Small intestine (tissue), 7 donors: ENCODE data around the gene ADO. TPM values are rescaled to one million over a fixed set of nuclear protein-coding genes. Genes with fewer than 3 reads are reported as not detected.
"Not testable (repeated sequence)": the region's sequence is repeated elsewhere in the genome, so short reads cannot be mapped to it uniquely, and the experiment has no call there.

Experiments used
- DNase-seq, 2 donors: peaks; one replicate each; pipeline versions ENCODE4 v3.0.0 to v3.0.0-alpha.2; 2013
- FAIRE-seq: peaks from 2 replicates; lab custom pipeline; 2012; peaks lifted over from hg19 to GRCh38; lab: Jason Lieb, UNC
- H3K27ac ChIP-seq, 3 donors: one replicate each; pipeline ENCODE4 v1.5.1; 2013; ENCODE audit warnings: low read length in 2 of 3, mild to moderate bottlenecking in 2 of 3, control low read depth in 1 of 3, inconsistent platforms in 1 of 3, low read depth in 1 of 3, moderate library complexity in 1 of 3
- H3K27me3 ChIP-seq, 3 donors: one replicate each; pipeline ENCODE4 v1.6.1; 2013; ENCODE audit warnings: low read length in 3 of 3, inconsistent platforms in 1 of 3; ENCODE audit not compliant: control insufficient read depth in 3 of 3, insufficient read depth in 3 of 3
- H3K36me3 ChIP-seq, 3 donors: one replicate each; pipeline ENCODE4 v1.6.1; 2013; ENCODE audit warnings: low read length in 3 of 3, inconsistent platforms in 1 of 3, low read depth in 1 of 3, mild to moderate bottlenecking in 1 of 3, moderate library complexity in 1 of 3; ENCODE audit not compliant: control insufficient read depth in 3 of 3, insufficient read depth in 2 of 3
- H3K4me1 ChIP-seq, 3 donors: one replicate each; pipeline ENCODE4 v1.6.1; 2013; ENCODE audit warnings: low read length in 2 of 3, inconsistent platforms in 1 of 3, low read depth in 1 of 3, mild to moderate bottlenecking in 1 of 3, moderate library complexity in 1 of 3; ENCODE audit not compliant: control insufficient read depth in 3 of 3, insufficient read depth in 2 of 3
- H3K4me3 ChIP-seq, 3 donors: one replicate each; pipeline ENCODE4 v1.5.1; 2013; ENCODE audit warnings: low read length in 3 of 3, control low read depth in 1 of 3, inconsistent platforms in 1 of 3, low read depth in 1 of 3, mild to moderate bottlenecking in 1 of 3, moderate library complexity in 1 of 3
- H3K9me3 ChIP-seq, 2 donors: one replicate each; pipeline ENCODE4 v1.6.1; 2013; ENCODE audit warnings: low read depth in 1 of 2, low read length in 1 of 2; ENCODE audit not compliant: control insufficient read depth in 2 of 2, insufficient read depth in 1 of 2
- WGBS, 3 donors: extraction: QIAGEN DNeasy Blood & Tissue Kit; methylation state at CpG; one replicate each; pipeline ENCODE4 v1.1.7; 2013; 5-methylcytosine and 5-hydroxymethylcytosine counted together
- polyA plus RNA-seq, 4 donors: library from polyadenylated mRNA; stranded (reverse) in 3 of 4; unstranded in 1 of 4; fragments of 200-250 nt in 3 of 4; fragments of 120-200 nt in 1 of 4; gene quantifications; one replicate each; pipeline versions ENCODE4 v1.2.1 to v1.2.3, GENCODE V29; 2013
- donor health status: healthy with polysubstance abuse.
- donor health status: control.
- donor health status: control.
- donor health status: Bipolar disorder and iron deficiency.
- donor health status: healthy.

The ADO gene
- polyA plus RNA-seq, 4 donors = 7.4 to 19.8 (median 8.8) TPM

DNA sequence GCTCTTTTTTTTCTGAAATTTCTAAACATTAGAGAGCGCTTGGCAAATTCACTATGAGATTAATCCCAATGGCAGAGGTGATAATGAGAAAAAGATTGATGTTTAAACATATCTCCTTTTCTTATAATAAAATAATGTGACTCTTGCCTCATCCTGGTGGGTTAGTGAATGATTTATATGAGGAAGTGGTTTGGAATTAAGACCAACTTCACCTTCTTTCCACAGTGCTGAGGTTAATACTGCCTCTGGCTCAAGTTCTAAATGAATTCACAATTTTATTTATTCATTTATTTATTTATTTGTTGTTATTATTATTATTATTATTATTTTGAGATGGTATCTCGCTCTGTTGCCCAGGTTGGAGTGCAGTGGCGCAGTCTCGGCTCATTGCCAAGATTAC, 40.5 kb upstream of the ADO start:
- no peaks in the 10 kb centered on the region for H3K36me3 ChIP-seq
- no peak for DNase-seq
- FAIRE-seq = no peak
- H3K4me1 ChIP-seq = peaks cover 0 to 18% (median 0%) of the 10 kb centered on the region in 3 donors
- no peak overlapping the region for H3K27ac ChIP-seq
- no peaks in the 10 kb centered on the region for H3K9me3 ChIP-seq
- H3K4me3 ChIP-seq = no peak overlapping the region
- no peaks in the 10 kb centered on the region for H3K27me3 ChIP-seq
- 97 to 99% (median 98%) methylated on average over 4 of the region's 4 CpGs for WGBS, 3 donors

DNA sequence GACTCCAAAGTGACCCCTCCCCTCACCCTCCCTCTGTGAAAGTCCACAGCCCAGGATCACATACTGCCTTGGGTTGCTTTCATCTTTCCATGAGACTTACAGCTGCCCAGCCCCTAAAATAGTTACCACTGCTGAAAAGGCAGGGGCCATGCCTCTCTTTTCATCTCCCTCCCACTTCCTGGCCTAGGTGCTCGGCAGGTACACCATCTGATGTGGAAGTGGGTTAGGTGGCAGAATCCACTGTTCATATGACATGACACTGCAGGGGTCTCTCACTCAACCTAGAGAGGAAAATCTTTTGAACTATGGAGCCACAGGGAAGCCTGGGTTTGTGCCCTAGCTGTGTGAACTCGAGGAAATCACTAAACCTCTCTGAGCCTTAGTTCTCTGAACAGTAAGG, 38.8 kb upstream of the ADO start:
- FAIRE-seq (no peak), DNase-seq (no peak)
- Histone ChIP-seq H3K27ac (peak overlapping the region in 2 of 3 donors; percentile 34), H3K36me3 (no peaks in the 10 kb centered on the region), H3K4me1 (peaks cover 0 to 16% (median 0%) of the 10 kb centered on the region in 3 donors), H3K9me3 (no peaks in the 10 kb centered on the region), H3K4me3 (no peak overlapping the region), H3K27me3 (no peaks in the 10 kb centered on the region)
- WGBS, 3 donors = 44 to 75% (median 48%) methylated on average over 2 of the region's 2 CpGs

DNA sequence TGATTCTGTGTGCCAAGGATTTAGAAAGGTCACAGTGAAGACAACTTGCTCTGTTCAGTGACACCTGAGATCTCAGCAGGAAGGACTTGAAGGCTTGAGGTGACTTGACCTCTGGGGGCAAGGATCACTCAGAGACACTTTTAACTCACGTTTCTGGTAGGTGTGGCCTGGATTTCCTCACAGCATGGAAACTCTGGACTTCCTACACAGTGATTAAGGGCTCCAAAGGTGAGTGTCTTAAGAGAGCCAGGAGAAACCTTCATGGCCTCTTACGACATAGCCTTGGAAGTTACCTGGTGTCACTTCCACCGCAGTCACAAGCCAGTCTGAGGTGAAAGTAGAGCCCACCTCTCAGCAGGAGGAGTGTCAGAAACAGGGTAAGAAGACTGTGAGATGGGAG, 38.1 kb upstream of the ADO start:
- Histone ChIP-seq H3K36me3 (no peaks in the 10 kb centered on the region), H3K4me1 (peaks cover 0 to 14% (median 0%) of the 10 kb centered on the region in 3 donors), H3K4me3 (no peak overlapping the region), H3K9me3 (no peaks in the 10 kb centered on the region), H3K27ac (peak overlapping the region in 1 of 3 donors; percentile 34), H3K27me3 (no peaks in the 10 kb centered on the region)
- 19 to 49% (median 35%) methylated on average over 3 of the region's 3 CpGs for WGBS, 3 donors
- no peak for FAIRE-seq
- peak; percentile 92 to 95 for DNase-seq

DNA sequence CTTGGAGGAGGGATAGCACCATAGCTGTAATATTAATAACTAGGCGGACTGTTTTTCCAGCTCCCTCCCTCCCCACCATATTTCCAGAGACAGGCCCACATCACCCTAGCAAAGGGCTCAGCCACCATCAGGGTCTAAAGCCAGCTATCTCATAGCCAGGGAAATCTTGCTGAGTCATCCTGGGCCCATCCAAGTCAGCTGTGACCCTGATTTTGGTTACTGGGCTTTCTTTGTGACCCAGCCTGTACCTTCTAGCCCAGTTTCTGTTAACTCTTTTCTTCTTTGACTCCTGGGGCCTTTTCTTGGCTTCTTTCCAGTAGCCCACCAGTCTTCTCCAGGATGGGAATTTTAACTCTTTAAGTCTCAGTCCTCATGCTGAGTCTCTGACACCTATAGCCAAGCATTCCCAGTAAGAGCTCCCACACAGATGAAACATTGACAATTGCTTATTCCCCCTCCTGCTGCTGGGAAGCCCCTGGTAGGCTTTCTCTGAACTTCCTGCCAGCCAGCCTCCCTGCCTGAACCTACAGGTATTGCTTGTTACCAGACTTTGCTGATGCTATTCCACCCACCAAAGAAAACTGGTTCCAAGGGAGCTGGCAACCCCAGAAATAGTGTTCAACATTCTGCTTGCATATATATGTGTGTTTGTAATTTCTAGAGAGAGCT, 34.8 kb upstream of the ADO start:
- Histone ChIP-seq H3K27ac (no peak overlapping the region), H3K4me1 (peaks cover 0 to 10% (median 0%) of the 10 kb centered on the region in 3 donors), H3K9me3 (no peaks in the 10 kb centered on the region), H3K4me3 (no peak overlapping the region), H3K36me3 (no peaks in the 10 kb centered on the region), H3K27me3 (peaks cover 0 to 3% (median 0%) of the 10 kb centered on the region in 3 donors)
- FAIRE-seq (no peak), DNase-seq (no peak)
- 90 to 97% (median 95%) methylated on average over 1 of the region's 1 CpG for WGBS, 3 donors

DNA sequence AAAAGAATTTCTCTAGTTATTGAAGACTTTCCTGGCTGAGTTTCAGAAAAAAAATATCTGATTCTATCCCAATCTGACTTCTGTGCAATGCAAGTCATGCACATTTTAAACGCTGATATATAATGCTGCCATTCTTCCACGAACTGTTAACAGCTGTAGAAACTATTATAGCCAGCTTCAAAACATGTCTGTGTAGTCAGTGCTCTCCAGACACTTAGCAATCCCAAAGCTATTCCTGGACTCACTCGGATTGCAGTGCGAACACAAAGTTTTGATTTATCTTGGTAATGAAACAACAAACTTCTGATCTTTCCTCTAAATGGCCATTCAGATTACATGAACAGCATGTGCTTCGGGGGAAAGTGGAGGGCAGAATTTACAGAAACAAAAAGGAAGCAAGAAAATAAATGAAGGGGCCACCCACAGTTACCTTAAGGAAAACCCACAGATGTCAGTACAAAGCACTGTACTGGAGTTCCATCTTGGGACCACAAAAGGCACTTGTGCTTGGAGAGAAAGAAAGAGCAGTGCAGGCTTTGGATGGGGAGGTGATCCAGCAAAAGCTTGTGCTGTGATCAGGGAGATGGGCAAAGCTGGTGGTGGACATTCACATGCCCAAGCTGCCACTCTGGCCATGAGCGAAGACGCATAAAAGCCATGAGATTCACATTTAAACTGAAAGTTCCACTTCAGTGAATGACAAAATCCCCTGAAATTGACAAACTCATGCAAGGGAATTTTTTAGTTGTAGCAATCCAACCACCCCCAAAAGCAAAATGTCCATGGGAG, 32.1 kb upstream of the ADO start:
- H3K4me3 ChIP-seq = no peak overlapping the region
- no peaks in the 10 kb centered on the region for H3K36me3 ChIP-seq
- no peak for FAIRE-seq
- no peak for DNase-seq
- H3K9me3 ChIP-seq = no peaks in the 10 kb centered on the region
- peaks cover 0 to 3% (median 0%) of the 10 kb centered on the region in 3 donors for H3K27me3 ChIP-seq
- 56 to 82% (median 80%) methylated on average over 7 of the region's 7 CpGs for WGBS, 3 donors
- no peaks in the 10 kb centered on the region for H3K4me1 ChIP-seq
- H3K27ac ChIP-seq = no peak overlapping the region

DNA sequence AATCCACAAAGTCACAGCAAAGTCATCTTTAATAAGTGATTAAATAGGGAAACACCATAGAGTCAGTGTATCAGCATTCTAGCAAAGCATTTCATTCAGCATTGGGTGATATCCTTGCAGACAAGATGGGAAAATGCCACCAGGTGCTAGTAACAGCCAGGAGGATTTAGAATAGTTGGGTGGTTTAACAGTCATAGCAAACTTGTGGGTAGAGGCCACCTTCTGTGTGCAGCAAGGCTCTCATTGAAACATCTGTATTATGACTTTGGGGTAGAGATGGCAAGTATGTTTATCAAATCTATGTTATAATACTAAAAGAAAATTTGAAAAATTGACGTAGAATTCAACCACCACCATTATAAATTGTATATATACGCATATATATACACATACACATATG, 26.4 kb upstream of the ADO start:
- DNase-seq (no peak), FAIRE-seq (no peak)
- H3K27ac ChIP-seq = no peak overlapping the region
- H3K9me3 ChIP-seq = no peaks in the 10 kb centered on the region
- WGBS, 3 donors = 86 to 96% (median 89%) methylated on average over 2 of the region's 2 CpGs
- no peaks in the 10 kb centered on the region for H3K36me3 ChIP-seq
- H3K4me3 ChIP-seq = no peak overlapping the region
- no peaks in the 10 kb centered on the region for H3K4me1 ChIP-seq
- no peaks in the 10 kb centered on the region for H3K27me3 ChIP-seq

DNA sequence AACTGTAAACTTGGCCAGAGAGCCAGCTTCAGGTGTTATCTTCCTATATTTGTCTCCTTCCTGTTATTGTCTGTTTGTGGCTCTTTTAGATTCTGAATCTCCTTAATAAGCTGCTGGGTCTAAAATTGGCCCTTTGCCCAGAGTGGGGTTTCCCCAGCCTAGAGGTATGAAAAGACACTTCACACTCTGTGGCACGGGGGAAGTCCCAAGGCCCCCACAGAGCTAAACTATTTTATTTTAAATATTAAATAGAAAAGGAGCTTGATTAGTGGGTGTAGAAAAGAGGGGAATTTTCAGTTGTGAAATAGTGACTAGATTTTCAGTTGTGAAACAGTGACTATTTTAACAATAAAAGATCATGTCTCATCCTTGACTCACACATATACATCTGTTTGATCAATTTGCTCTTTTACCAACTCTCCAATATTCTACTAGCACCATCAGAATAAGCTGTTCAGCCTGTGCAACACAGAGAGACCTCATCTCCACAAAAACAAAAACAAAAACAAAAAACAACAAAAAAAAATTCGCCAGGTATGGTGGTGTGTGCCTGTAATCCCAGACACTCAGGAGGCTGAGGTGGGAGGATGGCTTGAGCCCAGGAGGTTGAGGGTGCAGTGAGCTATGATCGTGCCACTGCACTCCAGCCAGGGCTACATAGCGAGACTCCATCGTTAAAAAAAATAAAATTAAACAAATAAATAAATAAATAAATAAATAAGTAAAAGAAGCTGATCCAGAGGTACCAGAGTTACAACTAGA, 24.9 kb upstream of the ADO start:
- 70 to 83% (median 76%) methylated on average over 5 of the region's 5 CpGs for WGBS, 3 donors
- Histone ChIP-seq H3K27ac (no peak overlapping the region), H3K4me3 (no peak overlapping the region), H3K9me3 (no peaks in the 10 kb centered on the region), H3K27me3 (no peaks in the 10 kb centered on the region), H3K36me3 (no peaks in the 10 kb centered on the region), H3K4me1 (no peaks in the 10 kb centered on the region)
- FAIRE-seq (no peak), DNase-seq (peak in 1 of 2 donors; percentile 36)

DNA sequence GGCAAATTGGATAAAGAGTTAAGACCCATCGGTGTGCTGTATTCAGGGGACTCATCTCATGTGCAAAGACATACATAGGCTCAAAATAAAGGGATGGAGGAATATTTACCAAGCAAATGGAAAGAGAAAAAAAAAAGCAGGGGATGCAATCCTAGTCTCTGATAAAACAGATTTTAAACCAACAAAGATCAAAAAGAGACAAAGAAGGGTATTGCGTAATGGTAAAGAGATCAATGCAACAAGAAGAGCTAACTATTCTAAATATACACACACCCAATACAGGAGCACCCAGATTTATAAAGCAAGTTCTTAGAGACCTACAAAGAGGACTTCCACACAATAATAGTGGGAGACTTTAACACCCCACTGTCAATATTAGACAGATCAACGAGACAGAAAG, 20.0 kb upstream of the ADO start:
- H3K36me3 ChIP-seq, H3K4me1 ChIP-seq, DNase-seq, H3K27ac ChIP-seq, H3K9me3 ChIP-seq, FAIRE-seq, H3K4me3 ChIP-seq, H3K27me3 ChIP-seq: not testable (repeated sequence)
- 88 to 96% (median 93%) methylated on average over 3 of the region's 3 CpGs for WGBS, 3 donors
